Activated CD8-positive, alpha-beta memory T cell treated with anti-CD3 and anti-CD28 coated beads, Interleukin-2, amount 50 U/mL, for 24 hours (primary cell): ENCODE results near the gene EIF3CL.
"Not testable (repeated sequence)": the region's sequence is repeated elsewhere in the genome, so short reads cannot be mapped to it uniquely, and the experiment has no call there.

Experiments used
- DNase-seq: peaks from one replicate; pipeline ENCODE4 v3.0.0-alpha.2; 2020; ENCODE audit errors: extremely low read depth

Gene EIF3CL

DNA sequence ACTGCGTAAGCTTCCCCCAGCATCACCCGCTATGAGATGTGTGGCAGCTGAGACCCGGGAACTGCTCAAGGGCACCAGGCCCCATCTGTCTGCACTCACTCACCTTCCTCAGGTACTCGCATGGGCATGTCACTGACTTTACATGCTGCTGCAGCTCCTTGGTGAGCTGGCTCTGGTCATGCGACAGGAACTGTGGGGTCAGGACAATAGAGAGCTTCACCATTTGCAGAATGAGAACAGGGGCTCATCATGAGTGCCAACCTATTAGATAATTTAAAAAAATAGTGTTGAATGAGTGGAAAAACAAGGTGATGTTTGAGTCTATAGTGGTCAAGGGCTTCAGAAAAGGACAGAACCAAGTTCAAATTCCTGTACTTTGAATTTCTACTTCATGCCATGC is 41.0 kb downstream of the EIF3CL start:
- not testable (repeated sequence) for DNase-seq

GRCh38 chr16:28338230-28338629 is 65.4 kb downstream of the EIF3CL start:
- DNase-seq = not testable (repeated sequence)

- DNase-seq = not testable (repeated sequence)
Observed at GRCh38 chr16:28336940-28337710, 66.5 kb downstream of the EIF3CL start.

DNA sequence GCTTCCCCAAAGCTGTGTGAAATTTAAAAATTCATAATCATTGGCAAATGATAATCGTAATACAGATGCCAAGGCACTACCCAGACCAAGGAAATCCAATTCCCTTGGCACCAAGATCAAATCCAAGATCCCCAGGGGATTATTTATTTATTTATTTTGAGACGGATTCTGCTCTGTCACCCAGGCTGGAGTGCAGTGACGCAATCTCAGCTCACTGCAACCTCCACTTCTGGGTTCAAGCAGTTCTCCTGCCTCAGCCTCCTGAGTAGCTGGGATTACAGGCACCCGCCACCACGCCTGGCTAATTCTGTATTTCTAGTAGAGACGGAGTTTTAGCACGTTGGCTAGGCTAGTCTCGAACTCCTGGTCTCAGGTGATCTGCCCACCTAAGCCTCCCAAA is 68.0 kb downstream of the EIF3CL start:
- DNase-seq = not testable (repeated sequence)

DNA sequence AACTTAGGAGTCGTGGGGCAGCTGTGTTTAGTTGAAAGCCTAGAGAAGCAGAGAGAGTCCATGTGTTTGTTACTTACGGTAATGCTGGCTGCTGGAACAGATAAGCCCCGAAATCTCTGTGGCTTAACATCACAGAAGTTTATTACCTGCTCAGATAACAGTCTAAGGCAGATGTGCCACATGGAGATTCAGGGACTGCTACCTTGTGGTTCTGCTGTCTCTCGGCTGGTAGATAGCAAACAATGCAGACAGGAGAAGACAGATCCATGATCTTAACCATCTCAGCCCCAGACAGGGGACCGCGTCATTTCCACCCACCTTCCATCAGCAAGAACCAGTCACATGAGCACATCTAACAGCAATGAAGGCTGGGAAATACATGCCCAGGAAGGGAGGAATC is 71.0 kb downstream of the EIF3CL start:
- DNase-seq = not testable (repeated sequence)

DNA sequence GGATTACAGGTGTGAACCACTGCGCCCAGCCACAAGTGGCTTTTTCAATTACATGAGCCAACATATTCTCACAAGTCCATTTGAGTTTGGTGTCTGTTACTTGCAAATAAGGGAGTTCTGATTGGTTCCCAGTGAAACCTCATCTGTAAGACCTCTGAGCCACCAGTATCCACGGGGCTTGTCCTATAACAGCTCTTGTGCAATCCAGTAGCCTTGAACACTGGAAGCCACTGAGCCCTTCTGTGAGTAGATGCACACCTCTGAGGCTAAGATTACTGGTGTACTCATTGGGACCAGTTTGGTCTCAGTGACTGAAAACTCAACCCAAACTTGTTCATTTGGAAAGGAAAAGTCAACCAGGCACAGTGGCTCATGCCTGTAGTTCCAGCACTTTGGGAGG is 72.7 kb downstream of the EIF3CL start:
- not testable (repeated sequence) for DNase-seq

DNA sequence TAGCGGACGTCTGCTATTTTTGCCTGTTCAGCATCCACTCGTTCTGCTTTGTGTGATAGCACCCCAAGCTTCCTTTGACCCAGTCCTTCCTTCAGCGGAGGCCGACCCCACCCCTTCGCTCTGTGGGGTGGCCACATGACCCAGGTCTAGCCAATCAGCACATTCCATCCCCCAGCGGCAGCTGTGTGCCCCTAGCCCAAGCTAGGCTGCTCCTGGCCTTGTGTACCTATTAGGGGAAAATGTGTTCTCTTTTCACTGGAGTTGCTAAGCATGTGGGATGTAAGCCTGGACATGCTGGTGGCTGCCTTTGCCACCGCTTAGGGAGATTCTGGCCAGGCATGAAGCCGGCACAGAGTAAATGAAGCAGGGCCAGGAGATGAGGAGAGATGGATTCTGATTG is 73.4 kb downstream of the EIF3CL start:
- DNase-seq = not testable (repeated sequence)
